ENCODE data around the gene DNM1L.
A peak's percentile ranks its signal among the peaks of the same experiment; 100 is the strongest.
"Not testable (repeated sequence)": the region's sequence is repeated elsewhere in the genome, so short reads cannot be mapped to it uniquely, and the experiment has no call there.

Gene DNM1L

GRCh38 chr12:32725308-32725707 lies 46.2 kb downstream of the DNM1L start:
- not testable (repeated sequence) for H3K4me3 Mint-ChIP-seq, ATAC-seq, H3K9me3 Mint-ChIP-seq, H3K4me1 Mint-ChIP-seq, H3K27me3 Mint-ChIP-seq, DNase-seq, H3K27ac Mint-ChIP-seq

GRCh38 chr12:32726286-32726685 lies 47.2 kb downstream of the DNM1L start:
- Mint-ChIP-seq H3K27ac (no peak overlapping the region), H3K27me3 (no peaks in the 10 kb centered on the region), H3K4me1 (no peaks in the 10 kb centered on the region), H3K4me3 (no peak overlapping the region), H3K9me3 (no peaks in the 10 kb centered on the region)
- no peak for ATAC-seq
- DNase-seq: no peak

- H3K4me3 Mint-ChIP-seq: no peak overlapping the region
- H3K27me3 Mint-ChIP-seq: no peaks in the 10 kb centered on the region
- H3K4me1 Mint-ChIP-seq: no peaks in the 10 kb centered on the region
- ATAC-seq (no peak), DNase-seq (no peak)
- H3K27ac Mint-ChIP-seq: no peak overlapping the region
- H3K9me3 Mint-ChIP-seq: no peaks in the 10 kb centered on the region
Observed at GRCh38 chr12:32727237-32727636, 48.1 kb downstream of the DNM1L start.

- no peak overlapping the region for H3K4me3 Mint-ChIP-seq
- H3K27ac Mint-ChIP-seq: no peak overlapping the region
- H3K9me3 Mint-ChIP-seq: no peaks in the 10 kb centered on the region
- H3K4me1 Mint-ChIP-seq: no peaks in the 10 kb centered on the region
- no peak for DNase-seq
- H3K27me3 Mint-ChIP-seq: no peaks in the 10 kb centered on the region
- no peak for ATAC-seq
Observed at GRCh38 chr12:32734952-32735351, 55.9 kb downstream of the DNM1L start.

- Mint-ChIP-seq H3K4me1 (no peaks in the 10 kb centered on the region), H3K9me3 (no peaks in the 10 kb centered on the region), H3K4me3 (no peak overlapping the region), H3K27me3 (no peaks in the 10 kb centered on the region), H3K27ac (peak overlapping the region in 1 of 2 donors; percentile 5)
- no peak for ATAC-seq
- DNase-seq: no peak
Observed at GRCh38 chr12:32736445-32736844, 57.3 kb downstream of the DNM1L start.

- DNase-seq: no peak
- H3K27me3 Mint-ChIP-seq: no peaks in the 10 kb centered on the region
- H3K9me3 Mint-ChIP-seq: no peaks in the 10 kb centered on the region
- peak overlapping the region; percentile 3 to 85 for H3K27ac Mint-ChIP-seq
- H3K4me1 Mint-ChIP-seq: no peaks in the 10 kb centered on the region
- ATAC-seq: no peak
- no peak overlapping the region for H3K4me3 Mint-ChIP-seq
Observed at GRCh38 chr12:32737715-32738114, 58.6 kb downstream of the DNM1L start.

- ATAC-seq (no peak), DNase-seq (no peak)
- H3K9me3 Mint-ChIP-seq: no peaks in the 10 kb centered on the region
- H3K4me1 Mint-ChIP-seq: no peaks in the 10 kb centered on the region
- H3K4me3 Mint-ChIP-seq: no peak overlapping the region
- H3K27me3 Mint-ChIP-seq: no peaks in the 10 kb centered on the region
- no peak overlapping the region for H3K27ac Mint-ChIP-seq
Observed at GRCh38 chr12:32739279-32739678, 60.2 kb downstream of the DNM1L start.

- Mint-ChIP-seq H3K27ac (no peak overlapping the region), H3K27me3 (no peaks in the 10 kb centered on the region), H3K9me3 (no peaks in the 10 kb centered on the region), H3K4me1 (no peaks in the 10 kb centered on the region), H3K4me3 (no peak overlapping the region)
- DNase-seq (no peak), ATAC-seq (no peak)
Observed at GRCh38 chr12:32742133-32742532, 63.0 kb downstream of the DNM1L start.

GRCh38 chr12:32743264-32743663 lies 64.2 kb downstream of the DNM1L start:
- no peak for DNase-seq
- H3K27ac Mint-ChIP-seq: no peak overlapping the region
- H3K9me3 Mint-ChIP-seq: no peaks in the 10 kb centered on the region
- no peaks in the 10 kb centered on the region for H3K27me3 Mint-ChIP-seq
- H3K4me1 Mint-ChIP-seq: no peaks in the 10 kb centered on the region
- H3K4me3 Mint-ChIP-seq: no peak overlapping the region
- ATAC-seq: no peak

GRCh38 chr12:32753605-32754004 lies 74.5 kb downstream of the DNM1L start:
- Mint-ChIP-seq H3K27me3 (no peaks in the 10 kb centered on the region), H3K27ac (no peak overlapping the region), H3K9me3 (no peaks in the 10 kb centered on the region), H3K4me3 (peak overlapping the region; percentile 84 to 88), H3K4me1 (peaks cover 25% of the 10 kb centered on the region)
- DNase-seq (no peak), ATAC-seq (no peak)

GRCh38 chr12:32754111-32754510 lies 75.0 kb downstream of the DNM1L start:
- Mint-ChIP-seq H3K4me1 (peaks cover 25% of the 10 kb centered on the region), H3K9me3 (no peaks in the 10 kb centered on the region), H3K27me3 (no peaks in the 10 kb centered on the region), H3K27ac (peak overlapping the region; percentile 67 to 93), H3K4me3 (peak overlapping the region; percentile 84 to 88)
- no peak for ATAC-seq
- no peak for DNase-seq

GRCh38 chr12:32755051-32755653 lies 76.1 kb downstream of the DNM1L start:
- ATAC-seq (peak; percentile 77), DNase-seq (peak; percentile 79 to 80)
- Mint-ChIP-seq H3K4me1 (peaks cover 25% of the 10 kb centered on the region), H3K27ac (peak overlapping the region; percentile 93 to 95), H3K4me3 (peak overlapping the region; percentile 84 to 88), H3K27me3 (no peaks in the 10 kb centered on the region), H3K9me3 (no peaks in the 10 kb centered on the region)

- H3K4me3 Mint-ChIP-seq: peak within 1 kb of the TSS; percentile 84 to 88
- DNase-seq (peak; percentile 76 to 86), ATAC-seq (peak; percentile 90)
- no peaks in the 10 kb centered on the region for H3K27me3 Mint-ChIP-seq
- no peaks in the 10 kb centered on the region for H3K9me3 Mint-ChIP-seq
- peak within 1 kb of the TSS; percentile 93 to 95 for H3K27ac Mint-ChIP-seq
- H3K4me1 Mint-ChIP-seq: peaks cover 25% of the 10 kb centered on the region
Observed at GRCh38 chr12:32755654-32756475, 76.8 kb downstream of the DNM1L start, which contains the start of gene YARS2. TSS of gene YARS2 (minus strand) at chr12:32755897. CDS start at chr12:32755874, 23 bp downstream.

GRCh38 chr12:32756476-32757066 lies 77.5 kb downstream of the DNM1L start:
- Mint-ChIP-seq H3K9me3 (no peaks in the 10 kb centered on the region), H3K27ac (peak overlapping the region; percentile 83 to 93), H3K4me1 (peaks cover 25% of the 10 kb centered on the region), H3K4me3 (peak overlapping the region; percentile 84 to 88), H3K27me3 (peaks cover 5% of the 10 kb centered on the region)
- ATAC-seq (no peak), DNase-seq (no peak)

- Mint-ChIP-seq H3K4me3 (no peak overlapping the region), H3K27me3 (peaks cover 5% of the 10 kb centered on the region), H3K27ac (no peak overlapping the region), H3K9me3 (no peaks in the 10 kb centered on the region), H3K4me1 (peaks cover 25% of the 10 kb centered on the region)
- ATAC-seq (no peak), DNase-seq (no peak)
Observed at GRCh38 chr12:32757157-32757556, 78.1 kb downstream of the DNM1L start.

- no peak for ATAC-seq
- Mint-ChIP-seq H3K4me3 (no peak overlapping the region), H3K27ac (no peak overlapping the region)
Observed at GRCh38 chr12:32761716-32762115, 82.6 kb downstream of the DNM1L start.

More at GRCh38 chr12:32761716-32762115, 82.6 kb downstream of the DNM1L start:
- H3K9me3 Mint-ChIP-seq: no peaks in the 10 kb centered on the region
- peaks cover under 1% of the 10 kb centered on the region for H3K4me1 Mint-ChIP-seq
- peaks cover 5% of the 10 kb centered on the region for H3K27me3 Mint-ChIP-seq
- DNase-seq: no peak
